GM12873 (cell line): ENCODE results near the gene ADAMTS14.

Experiments used
- TF ChIP-seq, protein P1 (sequence below): IDR thresholded peaks from 2 replicates; pipeline ENCODE4 v1.5.1; 2012; ENCODE audit warnings: low read depth, mild to moderate bottlenecking, moderate library complexity, low read length, control low read depth; ENCODE audit not compliant: insufficient read depth; ENCODE audit errors: missing control alignments

ADAMTS14 gene

DNA sequence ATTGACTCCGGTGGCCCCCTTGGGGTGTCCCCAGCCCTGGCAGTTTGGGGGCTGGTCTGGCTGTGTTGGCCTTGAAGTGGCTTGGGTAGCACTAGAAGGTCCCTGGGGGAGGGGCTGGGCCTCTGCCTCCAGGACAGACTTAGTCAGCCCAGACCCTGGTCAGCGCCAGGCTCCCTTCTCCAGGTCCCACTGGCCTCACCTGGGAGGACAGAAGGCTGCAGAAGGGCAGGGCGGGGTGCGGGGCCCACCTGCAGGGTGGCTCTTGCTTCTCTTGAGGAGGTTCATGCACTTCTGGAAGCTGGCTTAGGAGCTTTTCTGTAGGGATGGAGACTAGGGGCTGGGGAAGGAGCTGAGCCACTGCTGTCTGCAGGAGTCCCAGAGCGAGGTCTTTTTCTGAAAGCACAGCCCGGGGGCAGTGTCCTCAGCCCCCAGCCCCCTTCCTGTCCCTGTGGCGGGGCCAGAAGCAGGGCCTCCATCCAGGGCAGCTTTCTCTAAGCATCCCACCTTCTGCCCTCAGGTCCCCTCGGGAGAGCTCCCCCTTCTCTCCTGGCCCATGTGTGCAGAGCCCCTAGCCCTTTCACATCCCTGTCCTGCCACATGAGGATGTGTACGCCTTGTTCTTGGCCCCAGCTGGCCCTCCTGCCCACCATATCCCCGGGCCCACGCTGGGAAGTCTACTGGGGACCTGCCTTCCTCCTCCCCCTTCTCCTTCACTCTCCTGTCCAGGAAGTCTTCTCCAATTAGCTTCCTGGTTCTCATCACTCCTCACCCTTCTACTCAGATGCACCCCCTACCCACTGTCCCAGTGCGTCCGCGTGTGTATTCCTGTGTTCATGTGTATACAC is 101.9 kb downstream of the ADAMTS14 start:
- TF ChIP-seq, protein P1, sequence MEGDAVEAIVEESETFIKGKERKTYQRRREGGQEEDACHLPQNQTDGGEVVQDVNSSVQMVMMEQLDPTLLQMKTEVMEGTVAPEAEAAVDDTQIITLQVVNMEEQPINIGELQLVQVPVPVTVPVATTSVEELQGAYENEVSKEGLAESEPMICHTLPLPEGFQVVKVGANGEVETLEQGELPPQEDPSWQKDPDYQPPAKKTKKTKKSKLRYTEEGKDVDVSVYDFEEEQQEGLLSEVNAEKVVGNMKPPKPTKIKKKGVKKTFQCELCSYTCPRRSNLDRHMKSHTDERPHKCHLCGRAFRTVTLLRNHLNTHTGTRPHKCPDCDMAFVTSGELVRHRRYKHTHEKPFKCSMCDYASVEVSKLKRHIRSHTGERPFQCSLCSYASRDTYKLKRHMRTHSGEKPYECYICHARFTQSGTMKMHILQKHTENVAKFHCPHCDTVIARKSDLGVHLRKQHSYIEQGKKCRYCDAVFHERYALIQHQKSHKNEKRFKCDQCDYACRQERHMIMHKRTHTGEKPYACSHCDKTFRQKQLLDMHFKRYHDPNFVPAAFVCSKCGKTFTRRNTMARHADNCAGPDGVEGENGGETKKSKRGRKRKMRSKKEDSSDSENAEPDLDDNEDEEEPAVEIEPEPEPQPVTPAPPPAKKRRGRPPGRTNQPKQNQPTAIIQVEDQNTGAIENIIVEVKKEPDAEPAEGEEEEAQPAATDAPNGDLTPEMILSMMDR = no peak

DNA sequence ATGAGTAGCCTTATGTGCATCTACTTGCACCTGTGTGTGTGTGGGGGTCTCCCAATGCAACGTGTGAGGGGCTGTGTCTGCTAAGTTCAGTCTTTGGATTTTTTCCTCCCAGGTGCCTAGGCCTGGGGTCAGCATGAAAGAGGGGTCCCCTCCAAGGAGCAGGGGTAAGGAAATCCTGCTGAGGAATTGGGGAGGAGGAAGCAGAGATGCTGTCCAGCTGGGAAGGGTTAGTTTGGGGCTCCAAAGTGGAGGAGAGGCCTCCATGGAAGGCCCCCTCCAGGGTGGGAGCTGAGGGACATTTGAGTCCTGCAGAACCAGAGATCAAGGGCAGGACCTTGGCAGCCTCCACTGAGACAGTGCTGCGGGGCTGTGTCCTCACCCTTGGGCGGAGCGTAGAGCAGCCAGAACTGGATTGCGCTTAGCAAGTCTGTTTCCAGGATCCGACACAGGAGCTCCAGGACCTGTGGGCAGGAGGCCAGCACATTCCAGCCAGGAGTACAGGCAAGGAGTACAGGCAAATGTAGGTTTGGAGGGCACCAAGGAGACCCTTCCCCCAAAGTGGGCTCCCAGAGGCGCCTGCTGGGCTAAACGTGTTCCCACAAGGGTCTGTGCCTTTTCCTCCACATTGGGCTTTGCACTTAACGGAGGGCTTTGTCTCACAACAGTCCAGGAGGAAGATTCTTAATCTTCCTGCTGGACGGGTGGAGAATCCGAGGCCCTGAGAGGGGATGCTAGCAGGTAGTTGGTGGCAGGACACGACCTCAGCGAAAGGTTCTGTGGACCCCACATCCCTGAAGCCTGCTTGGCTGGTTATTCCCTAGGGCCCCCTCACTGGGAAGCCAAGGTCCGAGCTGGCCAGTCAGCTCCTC is 102.7 kb downstream of the ADAMTS14 start:
- TF ChIP-seq, protein P1 = no peak

DNA sequence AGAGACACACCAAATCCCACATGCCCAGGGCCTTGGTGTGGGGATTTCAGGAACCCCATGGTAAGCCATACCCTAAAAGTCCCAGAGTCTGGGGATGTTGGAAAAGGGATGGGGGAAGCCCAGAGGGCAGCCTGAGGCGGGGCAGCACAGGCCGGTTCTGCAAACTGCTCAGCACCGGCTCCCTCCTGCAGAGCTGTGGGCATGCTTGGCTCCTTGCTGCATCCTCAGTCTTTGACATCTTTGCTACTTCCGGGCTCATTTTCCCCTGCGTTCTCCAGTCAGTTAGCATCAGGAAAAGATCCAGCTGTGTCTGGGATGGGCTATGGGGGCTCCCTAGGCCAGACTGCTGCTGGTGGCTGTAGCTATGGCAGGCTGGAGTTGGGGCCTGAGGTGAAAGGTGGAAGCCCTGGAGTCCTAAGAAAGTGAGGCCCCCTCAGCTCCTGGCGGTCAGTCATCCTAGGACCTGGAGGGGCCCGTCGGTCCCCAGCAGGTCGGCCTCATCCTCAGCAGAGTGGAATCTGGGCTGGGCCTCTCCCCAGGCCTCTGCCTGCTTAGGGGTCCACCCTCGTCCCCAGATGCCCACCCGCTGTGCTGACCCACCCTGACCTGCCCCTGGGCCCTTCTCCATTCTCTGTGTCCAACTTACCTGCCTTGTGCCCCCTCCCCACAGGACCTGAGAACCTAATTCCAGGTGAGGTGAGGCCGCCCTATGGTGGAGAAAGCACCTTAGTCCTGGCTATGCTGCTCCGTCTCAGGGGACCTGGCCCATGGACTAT is 103.6 kb downstream of the ADAMTS14 start:
- TF ChIP-seq, protein P1 = no peak

- TF ChIP-seq, protein P1 = no peak
Observed at GRCh38 chr10:70776455-70777005, 104.2 kb downstream of the ADAMTS14 start.

DNA sequence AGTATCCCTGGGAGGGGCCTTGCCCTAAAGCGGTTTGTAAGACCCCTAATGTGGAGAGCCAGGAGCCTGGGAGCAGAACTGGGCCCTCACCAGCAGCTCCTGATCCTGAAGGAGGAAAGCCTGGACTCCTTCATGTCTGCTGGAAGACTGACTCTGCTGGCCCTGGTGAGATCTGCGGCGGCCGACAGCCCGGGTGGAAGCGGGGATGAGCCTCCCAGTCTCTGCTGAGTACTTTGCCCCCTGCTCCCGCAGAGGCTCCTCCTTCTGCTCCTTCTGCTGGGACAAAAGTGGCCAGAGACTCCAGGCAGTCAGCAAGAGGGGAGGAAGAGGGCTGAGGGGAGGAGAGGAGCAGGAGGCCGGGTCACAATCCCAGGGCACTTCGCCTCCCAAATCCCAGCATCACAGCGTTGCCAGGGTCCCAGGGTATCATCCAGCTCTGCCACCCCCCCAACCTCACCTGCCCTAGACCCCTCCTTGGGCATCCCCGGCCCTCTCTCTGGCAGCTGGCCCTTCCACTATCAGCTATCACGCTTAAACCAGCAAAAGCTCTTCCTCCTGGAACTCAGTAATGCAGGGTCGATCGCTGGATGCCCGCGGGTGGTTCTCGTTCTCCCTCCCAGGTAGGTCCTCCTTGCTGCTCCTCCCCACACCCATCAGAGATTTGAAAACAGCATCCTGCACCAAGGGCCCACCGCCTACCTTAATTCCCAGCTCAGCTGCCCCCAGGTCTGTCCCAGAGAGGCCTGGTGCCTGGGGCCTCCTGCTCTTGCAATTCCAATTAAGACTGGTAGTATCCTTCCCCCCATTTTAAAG is 105.0 kb downstream of the ADAMTS14 start:
- TF ChIP-seq, protein P1 = no peak

DNA sequence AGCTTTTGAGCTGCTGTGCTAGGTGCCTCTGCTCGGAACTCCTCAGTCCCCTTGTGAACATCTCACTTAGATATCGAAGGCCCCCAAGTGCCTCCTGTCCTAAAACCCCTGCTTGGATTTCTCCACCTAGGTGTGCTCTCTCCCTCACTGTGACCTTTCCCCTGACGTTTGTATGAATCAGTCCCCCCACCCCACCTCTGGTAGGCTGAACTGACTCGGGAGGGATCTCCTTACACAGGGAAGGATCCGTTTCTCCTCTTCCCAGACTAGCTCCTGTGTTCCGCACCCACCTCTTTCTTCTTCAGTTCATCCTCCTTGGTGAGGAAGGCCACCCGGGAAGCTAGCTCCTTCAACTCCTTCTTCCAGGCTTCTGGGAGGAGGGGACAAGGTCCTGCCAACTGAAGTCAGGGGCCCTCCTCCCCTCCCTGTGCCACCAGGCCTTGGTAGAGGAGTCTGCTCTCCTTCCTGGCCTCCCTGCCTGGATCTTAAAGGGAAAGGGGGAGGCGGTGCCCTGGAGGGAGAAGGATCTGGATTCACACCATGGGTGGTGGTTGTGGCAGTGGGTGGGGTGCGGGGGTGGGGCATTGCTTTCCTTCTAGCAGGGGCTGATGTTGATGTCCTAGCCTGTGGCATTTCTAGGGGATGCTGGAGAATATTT is 106.1 kb downstream of the ADAMTS14 start:
- TF ChIP-seq, protein P1 = no peak
